SU-DHL-6 (cell line): ENCODE data around the gene SERPINI1.

Experiments
- H2AFZ ChIP-seq: fragments of 200-600 bp; sonication (generic); 2 replicates; pipeline ENCODE4 v1.6.1; 2014; ENCODE audit warnings: low read depth, mild to moderate bottlenecking, moderate library complexity, mixed read lengths, antibody characterized with exemption, low read length; ENCODE audit not compliant: severe bottlenecking
- H3F3A ChIP-seq: fragments of 200-600 bp; shearing (Covaris generic); 2 replicates; pipeline ENCODE4 v1.6.0; 2016; ENCODE audit warnings: antibody characterized with exemption, mild to moderate bottlenecking; ENCODE audit not compliant: insufficient read depth
- H3K27ac ChIP-seq: fragments of 200-600 bp; sonication (generic); 2 replicates; pipeline ENCODE4 v1.5.1; 2016; ENCODE audit warnings: low read depth, mild to moderate bottlenecking, low read length, moderate library complexity, mixed read lengths
- H3K27me3 ChIP-seq: fragments of 200-600 bp; sonication (generic), shearing (Covaris generic); 2 replicates; pipeline ENCODE4 v1.6.0; 2014; ENCODE audit warnings: mild to moderate bottlenecking, low read length
- H3K36me3 ChIP-seq: fragments of 200-600 bp; sonication (generic); 2 replicates; pipeline ENCODE4 v1.6.1; 2014; ENCODE audit warnings: mild to moderate bottlenecking, low read length, mixed read lengths
- H3K4me2 ChIP-seq: fragments of 300-600, 200-600 bp; shearing (Covaris generic), sonication (generic); 2 replicates; pipeline ENCODE4 v1.6.0; 2014; ENCODE audit warnings: low read length, low read depth, mild to moderate bottlenecking; ENCODE audit not compliant: poor library complexity, severe bottlenecking
- H3K4me3 ChIP-seq: fragments of 200-600 bp; sonication (generic); 2 replicates; pipeline ENCODE4 v1.5.1; 2014; ENCODE audit warnings: antibody characterized with exemption, low read length, mild to moderate bottlenecking, mixed read lengths; ENCODE audit not compliant: insufficient read depth, poor library complexity, severe bottlenecking
- H3K79me2 ChIP-seq: fragments of 200-600 bp; sonication (generic); 2 replicates; pipeline ENCODE4 v1.6.1; 2014; ENCODE audit warnings: mild to moderate bottlenecking, low read length, moderate library complexity; ENCODE audit not compliant: insufficient read depth
- H3K9ac ChIP-seq: fragments of 200-600 bp; sonication (generic); 2 replicates; pipeline ENCODE4 v1.7.0; 2014; ENCODE audit warnings: mild to moderate bottlenecking, low read length
- H3K9me2 ChIP-seq: fragments of 200-600 bp; sonication (generic); replicated peaks from 2 replicates; pipeline ENCODE4 v1.6.1; 2014; ENCODE audit warnings: low read length; ENCODE audit not compliant: insufficient read depth
- H3K9me3 ChIP-seq: fragments of 200-600 bp; sonication (generic); 2 replicates; pipeline ENCODE4 v1.6.1; 2014; ENCODE audit warnings: low read length, mixed read lengths; ENCODE audit not compliant: insufficient read depth
- H4K20me1 ChIP-seq: fragments of 200-600 bp; sonication (generic); 2 replicates; pipeline ENCODE4 v1.6.1; 2014; ENCODE audit warnings: low read depth, mild to moderate bottlenecking, antibody characterized with exemption, low read length, moderate library complexity, mixed read lengths
- EZH2phosphoT487 ChIP-seq: fragments of 200-600 bp; sonication (generic), shearing (Covaris generic); conservative IDR thresholded peaks from 2 replicates; pipeline ENCODE4 v1.6.1; 2018; ENCODE audit warnings: mild to moderate bottlenecking, antibody characterized with exemption, low read length, moderate library complexity, mixed read lengths
- TF ChIP-seq, protein P1 (sequence below): fragments of 200-600 bp; sonication (generic); IDR thresholded peaks from one replicate; pipeline ENCODE4 v1.5.1; 2017; ENCODE audit warnings: antibody characterized with exemption, mild to moderate bottlenecking, low read length, moderate library complexity; ENCODE audit not compliant: insufficient read depth, poor library complexity, severe bottlenecking

The SERPINI1 gene

DNA sequence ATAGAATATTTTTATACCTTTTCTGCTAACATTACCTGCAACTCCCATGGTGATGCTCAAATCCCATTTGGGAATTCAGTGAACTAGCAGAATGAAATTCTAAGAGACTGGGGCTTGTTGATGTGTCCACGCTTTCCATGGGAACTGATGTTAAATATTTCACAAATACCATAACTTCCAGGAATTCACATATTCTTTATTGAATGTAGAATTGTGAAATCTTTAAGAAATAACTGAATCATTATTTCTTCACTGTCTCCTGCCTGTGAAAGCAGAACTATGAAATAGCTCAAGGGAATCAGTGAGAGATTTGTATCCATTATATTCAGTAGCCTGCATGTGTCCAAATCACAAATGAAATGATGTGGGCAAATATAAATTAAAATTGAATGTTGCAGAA lies 130.8 kb downstream of the SERPINI1 start:
- Histone ChIP-seq H3F3A (no peaks in the 10 kb centered on the region), H3K79me2 (no peaks in the 10 kb centered on the region), H3K4me2 (no peak overlapping the region), H3K27me3 (no peaks in the 10 kb centered on the region), H4K20me1 (no peaks in the 10 kb centered on the region), H3K9ac (no peak overlapping the region), H3K9me2 (no peaks in the 10 kb centered on the region), H3K9me3 (no peaks in the 10 kb centered on the region), H2AFZ (no peak overlapping the region), H3K27ac (no peak overlapping the region), H3K4me3 (no peak overlapping the region), H3K36me3 (no peaks in the 10 kb centered on the region)
- TF ChIP-seq, protein P1, sequence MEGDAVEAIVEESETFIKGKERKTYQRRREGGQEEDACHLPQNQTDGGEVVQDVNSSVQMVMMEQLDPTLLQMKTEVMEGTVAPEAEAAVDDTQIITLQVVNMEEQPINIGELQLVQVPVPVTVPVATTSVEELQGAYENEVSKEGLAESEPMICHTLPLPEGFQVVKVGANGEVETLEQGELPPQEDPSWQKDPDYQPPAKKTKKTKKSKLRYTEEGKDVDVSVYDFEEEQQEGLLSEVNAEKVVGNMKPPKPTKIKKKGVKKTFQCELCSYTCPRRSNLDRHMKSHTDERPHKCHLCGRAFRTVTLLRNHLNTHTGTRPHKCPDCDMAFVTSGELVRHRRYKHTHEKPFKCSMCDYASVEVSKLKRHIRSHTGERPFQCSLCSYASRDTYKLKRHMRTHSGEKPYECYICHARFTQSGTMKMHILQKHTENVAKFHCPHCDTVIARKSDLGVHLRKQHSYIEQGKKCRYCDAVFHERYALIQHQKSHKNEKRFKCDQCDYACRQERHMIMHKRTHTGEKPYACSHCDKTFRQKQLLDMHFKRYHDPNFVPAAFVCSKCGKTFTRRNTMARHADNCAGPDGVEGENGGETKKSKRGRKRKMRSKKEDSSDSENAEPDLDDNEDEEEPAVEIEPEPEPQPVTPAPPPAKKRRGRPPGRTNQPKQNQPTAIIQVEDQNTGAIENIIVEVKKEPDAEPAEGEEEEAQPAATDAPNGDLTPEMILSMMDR = no peak
- TF ChIP-seq EZH2phosphoT487 = no peak

DNA sequence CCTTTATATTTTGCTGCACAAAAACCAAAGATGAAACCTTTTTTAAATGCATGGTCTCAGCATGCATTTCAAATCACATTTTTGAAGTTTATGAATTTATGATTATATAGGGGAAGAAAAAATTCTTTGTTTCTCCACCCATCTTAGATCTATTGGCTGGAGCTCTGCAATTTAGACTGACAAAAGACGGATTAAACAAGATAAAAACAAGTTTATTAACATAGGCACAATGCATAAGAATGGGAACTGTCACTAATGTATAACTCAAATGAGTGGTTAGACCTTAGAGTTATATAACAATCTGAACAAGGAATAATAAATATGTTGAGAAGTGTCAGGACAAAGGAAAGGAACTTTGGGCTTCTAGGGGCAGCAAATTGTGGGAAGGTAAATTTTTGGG lies 132.5 kb downstream of the SERPINI1 start:
- no peak overlapping the region for H3K27ac ChIP-seq
- no peaks in the 10 kb centered on the region for H3K79me2 ChIP-seq
- H4K20me1 ChIP-seq = no peaks in the 10 kb centered on the region
- no peaks in the 10 kb centered on the region for H3K9me3 ChIP-seq
- H3F3A ChIP-seq = no peaks in the 10 kb centered on the region
- H3K9ac ChIP-seq = no peak overlapping the region
- H3K4me2 ChIP-seq = no peak overlapping the region
- no peak overlapping the region for H2AFZ ChIP-seq
- TF ChIP-seq EZH2phosphoT487 = no peak
- TF ChIP-seq, protein P1 = no peak
- no peaks in the 10 kb centered on the region for H3K27me3 ChIP-seq
- H3K9me2 ChIP-seq = no peaks in the 10 kb centered on the region
- H3K36me3 ChIP-seq = no peaks in the 10 kb centered on the region
- no peak overlapping the region for H3K4me3 ChIP-seq

DNA sequence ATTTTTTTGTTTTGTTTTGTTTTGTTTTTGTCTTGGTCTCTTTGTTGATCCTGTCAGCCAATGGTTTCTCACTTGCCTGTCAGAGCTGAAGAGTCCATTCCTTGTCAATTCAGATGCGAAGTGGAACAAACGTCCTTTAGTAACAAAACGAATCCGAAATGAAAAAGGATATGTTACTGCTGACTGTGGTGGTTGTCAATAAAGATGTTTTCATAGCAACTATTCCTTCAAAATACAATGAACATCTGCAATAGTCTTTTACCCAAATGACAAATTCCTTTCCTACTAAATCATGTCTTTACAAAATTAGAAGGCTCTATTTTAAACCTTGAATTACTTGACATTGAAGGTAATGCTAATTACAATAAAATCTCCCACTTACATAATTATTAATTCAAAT lies 134.7 kb downstream of the SERPINI1 start:
- Histone ChIP-seq H4K20me1 (no peaks in the 10 kb centered on the region), H3K79me2 (no peaks in the 10 kb centered on the region), H3F3A (no peaks in the 10 kb centered on the region), H3K27me3 (no peaks in the 10 kb centered on the region), H3K4me3 (no peak overlapping the region), H3K9me3 (no peaks in the 10 kb centered on the region), H2AFZ (no peak overlapping the region), H3K27ac (no peak overlapping the region), H3K4me2 (no peak overlapping the region), H3K9me2 (no peaks in the 10 kb centered on the region), H3K9ac (no peak overlapping the region), H3K36me3 (no peaks in the 10 kb centered on the region)
- TF ChIP-seq EZH2phosphoT487 = no peak
- TF ChIP-seq, protein P1 = no peak
